ENCODE measurements around the gene ESRP2. TPM values are rescaled to one million over a fixed set of nuclear protein-coding genes. Genes with fewer than 3 reads are reported as not detected.
A peak's percentile ranks its signal among the peaks of the same experiment; 100 is the strongest.

Gene ESRP2
- total and polyA plus RNA-seq, 9 of the 15 experiments (the other 6 are each of a cell fraction or from before 2014, with no cell fraction given), result 0.05 to 0.15 (median 0.07) TPM; not detected in 6

GRCh38 chr16:68244903-68245853 is 9.3 kb upstream of the ESRP2 start, which contains the start of gene PLA2G15 (continued):
- no peak for TF ChIP-seq ZNF609 (CRISPR knock-in tag; IDR thresholded peaks at IDR 0.05; ENCODE audit: borderline replicate concordance)
- TF ChIP-seq ARID3A (IDR thresholded peaks at IDR 0.05; ENCODE audit: borderline replicate concordance, low read depth, low read length), result no peak
- no peak for TF ChIP-seq ZNF24 (IDR thresholded peaks at IDR 0.05)
- TF ChIP-seq MIER1 (IDR thresholded peaks at IDR 0.05; ENCODE audit: low read depth), result no peak
- no peak for TF ChIP-seq CBX5 (IDR thresholded peaks at IDR 0.05; ENCODE audit: borderline replicate concordance, low read depth)
- no peak for TF ChIP-seq KLF10 (CRISPR knock-in tag; IDR thresholded peaks at IDR 0.05)
- no peak for TF ChIP-seq CHD1 (IDR thresholded peaks at IDR 0.05; ENCODE audit: low read length)
- peak; percentile 81 for TF ChIP-seq ASH1L (IDR thresholded peaks at IDR 0.05; ENCODE audit: borderline replicate concordance, low read depth, partially characterized antibody)
- TF ChIP-seq FOXA1 (IDR thresholded peaks at IDR 0.05; ENCODE audit: borderline replicate concordance), result no peak
- 0 out of 2 replicates have a peak, but pooled peaks have one; percentile 34 for TF ChIP-seq MITF (IDR thresholded peaks at IDR 0.05)
- TF ChIP-seq MNT (conservative IDR thresholded peaks at IDR 0.05), result peak; percentile 78 to 90
- TF ChIP-seq EZH2 (IDR thresholded peaks at IDR 0.05; ENCODE audit: borderline replicate concordance, low read depth, low read length), result no peak
- no peak for TF ChIP-seq ZNF589 (CRISPR knock-in tag; IDR thresholded peaks at IDR 0.05; ENCODE audit: low read depth)

All from K562 (cell line).